GM18502 (cell line): Measurements from ENCODE around the gene ATXN7L3B.
"Not testable (repeated sequence)": the region's sequence is repeated elsewhere in the genome, so short reads cannot be mapped to it uniquely, and the experiment has no call there.

ENCODE experiments used
- ATAC-seq: cut with Tn5 transposase; IDR thresholded peaks from one replicate; pipeline ENCODE4 v1.9.1; 2021; ENCODE audit warnings: mild to moderate bottlenecking; ENCODE audit not compliant: unreplicated experiment, poor library complexity

The ATXN7L3B gene

GRCh38 chr12:74537707-74538385 lies at the start of gene ATXN7L3B:
TSS of gene ATXN7L3B (plus strand) at chr12:74537835. CDS start at chr12:74538113, 278 bp downstream.
- peak; percentile 96 for ATAC-seq

GRCh38 chr12:74488134-74488533 lies 49.5 kb upstream of the ATXN7L3B start:
- peak; percentile 55 for ATAC-seq

DNA sequence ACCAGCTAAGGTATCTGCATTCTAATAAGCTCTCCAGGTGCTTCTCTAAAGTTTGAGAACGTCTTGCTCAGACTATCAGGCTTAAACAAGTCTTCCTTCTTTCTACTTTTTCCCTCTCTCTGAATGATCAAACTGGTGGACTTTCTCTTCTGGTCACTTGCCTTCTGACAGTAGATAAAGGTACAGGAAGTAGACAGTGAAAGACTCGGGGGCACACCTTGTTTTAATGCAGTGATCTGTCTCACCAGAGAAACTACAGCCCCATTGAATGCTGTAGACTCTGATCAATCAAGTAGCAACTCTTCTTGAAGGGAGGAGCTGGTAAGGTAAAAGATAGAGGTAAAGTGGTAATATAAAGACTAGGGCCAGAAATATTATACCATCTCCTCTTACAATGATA lies 48.1 kb upstream of the ATXN7L3B start:
- ATAC-seq: no peak

DNA sequence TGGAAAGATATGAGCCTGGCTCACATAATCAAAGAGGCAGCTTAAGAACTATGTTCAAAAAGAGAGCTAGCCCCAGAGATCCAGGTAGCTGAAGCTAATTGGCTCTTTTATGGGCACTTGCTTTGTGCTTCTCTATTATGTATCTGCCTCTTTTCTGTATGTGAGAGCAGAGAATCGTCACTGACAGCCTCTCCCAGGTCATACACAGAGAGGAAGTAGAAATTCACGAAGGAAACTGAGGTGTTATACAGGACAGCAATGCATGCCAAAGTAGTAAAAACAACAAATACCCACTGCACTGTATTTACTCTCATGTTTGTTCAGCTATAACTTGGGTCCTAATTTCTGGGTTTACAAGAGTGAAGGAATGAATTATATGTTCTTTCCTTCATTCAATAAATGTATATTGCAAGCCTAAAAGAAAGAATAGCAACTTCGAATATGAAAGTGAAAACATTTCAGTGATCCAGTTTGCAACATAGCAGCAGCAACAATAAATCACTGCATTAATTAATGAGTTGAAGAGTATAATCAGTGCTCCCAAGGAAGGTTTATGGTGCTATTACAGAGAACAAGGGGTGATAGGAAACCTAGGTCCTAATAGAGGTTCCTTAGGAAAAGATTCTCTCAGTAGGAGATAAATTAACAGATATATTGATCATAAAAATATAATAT lies 47.1 kb upstream of the ATXN7L3B start:
- peak; percentile 87 for ATAC-seq

DNA sequence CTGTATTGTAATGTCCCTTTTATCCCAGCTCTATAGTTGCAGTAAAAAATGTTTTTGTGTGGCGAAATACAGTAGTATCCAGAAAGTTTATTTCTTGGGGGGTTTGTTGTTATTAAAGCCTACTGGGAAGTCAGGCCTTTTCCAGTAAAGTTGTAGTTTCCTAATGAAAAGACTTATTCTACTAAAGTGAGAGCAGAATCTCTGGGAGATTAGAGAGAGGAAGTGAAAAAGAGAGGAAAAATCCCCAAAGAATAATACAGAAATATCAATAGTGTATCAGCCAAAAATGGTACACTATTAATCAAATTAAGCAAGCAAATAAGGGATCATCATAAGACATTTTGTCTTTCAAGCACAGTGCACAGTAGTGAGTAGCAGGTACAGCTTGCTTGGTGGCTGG lies 46.3 kb upstream of the ATXN7L3B start:
- no peak for ATAC-seq

- ATAC-seq: no peak
Measured at GRCh38 chr12:74499192-74499591, 38.4 kb upstream of the ATXN7L3B start.

GRCh38 chr12:74508873-74509657 lies 28.6 kb upstream of the ATXN7L3B start:
- not testable (repeated sequence) for ATAC-seq

- ATAC-seq: no peak
Measured at GRCh38 chr12:74509886-74510285, 27.7 kb upstream of the ATXN7L3B start.

- ATAC-seq: no peak
Measured at GRCh38 chr12:74514098-74514872, 23.4 kb upstream of the ATXN7L3B start.

- no peak for ATAC-seq
Measured at GRCh38 chr12:74515849-74516248, 21.8 kb upstream of the ATXN7L3B start.

DNA sequence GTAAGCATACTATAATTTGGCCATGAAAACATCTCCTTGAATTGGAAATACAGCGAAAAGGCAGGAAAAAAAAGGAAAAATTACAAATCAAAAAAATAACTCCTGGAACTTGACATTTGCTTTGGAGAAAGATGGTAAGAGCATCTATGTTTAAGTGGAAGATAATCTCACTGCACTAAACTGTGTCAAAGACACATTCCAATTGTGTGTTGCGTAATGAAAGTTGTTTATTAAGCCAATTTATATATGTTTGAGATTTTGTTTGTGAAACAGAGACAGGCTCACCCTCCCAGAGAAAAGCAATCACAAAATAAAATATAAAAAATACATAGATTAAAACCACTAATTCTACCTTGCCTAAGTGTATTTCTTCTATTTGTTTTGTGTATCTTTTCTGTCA lies 11.1 kb upstream of the ATXN7L3B start:
- ATAC-seq: no peak

GRCh38 chr12:74527491-74527890 lies 10.1 kb upstream of the ATXN7L3B start:
- no peak for ATAC-seq

GRCh38 chr12:74530676-74531075 lies 7.0 kb upstream of the ATXN7L3B start:
- ATAC-seq: no peak

DNA sequence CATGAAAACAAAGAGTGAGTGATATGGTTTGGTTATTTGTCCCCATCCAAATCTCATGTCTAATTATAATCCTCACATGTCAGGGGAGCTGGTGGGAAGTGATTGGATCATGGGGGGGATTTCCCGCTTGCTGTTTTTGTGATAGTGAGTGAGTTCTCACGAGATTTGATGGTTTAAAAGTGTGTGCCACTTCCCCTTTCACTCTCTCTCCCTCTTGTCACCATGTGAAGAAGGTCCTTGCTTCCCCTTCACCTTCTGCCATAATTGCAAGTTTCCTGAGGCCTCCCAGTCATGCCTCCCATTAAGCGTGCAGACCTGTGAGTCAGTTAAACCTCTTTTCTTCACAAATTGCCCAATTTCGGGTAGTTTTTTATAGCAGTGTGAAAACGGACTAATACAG lies 2.1 kb upstream of the ATXN7L3B start:
- ATAC-seq: no peak

DNA sequence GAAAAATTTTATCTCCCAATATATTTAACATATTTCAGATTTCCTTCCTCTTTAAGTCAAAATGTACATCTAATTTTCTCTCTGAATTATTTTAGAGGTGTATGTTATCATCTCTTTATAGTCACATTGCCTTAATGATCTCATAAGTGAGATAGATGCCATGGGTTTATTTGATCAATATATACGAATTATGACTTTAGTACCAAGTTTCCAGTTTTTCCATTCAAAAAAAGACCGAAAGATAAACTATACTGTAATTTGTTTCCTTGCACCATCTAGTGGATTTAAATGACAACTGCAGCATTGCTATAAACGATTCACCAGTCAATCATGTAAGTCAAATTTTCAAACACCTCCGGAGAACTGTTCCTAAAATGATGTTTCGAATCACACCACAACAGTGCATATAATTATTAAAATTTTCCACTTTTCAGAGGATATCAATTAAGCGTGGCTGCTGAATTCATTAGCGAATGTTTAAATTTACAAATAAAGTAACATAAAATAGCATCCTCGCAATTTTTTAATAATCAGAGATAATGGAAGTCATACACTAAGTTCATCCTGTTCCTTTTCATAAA lies 419 bp upstream of the ATXN7L3B start:
- peak; percentile 69 for ATAC-seq

DNA sequence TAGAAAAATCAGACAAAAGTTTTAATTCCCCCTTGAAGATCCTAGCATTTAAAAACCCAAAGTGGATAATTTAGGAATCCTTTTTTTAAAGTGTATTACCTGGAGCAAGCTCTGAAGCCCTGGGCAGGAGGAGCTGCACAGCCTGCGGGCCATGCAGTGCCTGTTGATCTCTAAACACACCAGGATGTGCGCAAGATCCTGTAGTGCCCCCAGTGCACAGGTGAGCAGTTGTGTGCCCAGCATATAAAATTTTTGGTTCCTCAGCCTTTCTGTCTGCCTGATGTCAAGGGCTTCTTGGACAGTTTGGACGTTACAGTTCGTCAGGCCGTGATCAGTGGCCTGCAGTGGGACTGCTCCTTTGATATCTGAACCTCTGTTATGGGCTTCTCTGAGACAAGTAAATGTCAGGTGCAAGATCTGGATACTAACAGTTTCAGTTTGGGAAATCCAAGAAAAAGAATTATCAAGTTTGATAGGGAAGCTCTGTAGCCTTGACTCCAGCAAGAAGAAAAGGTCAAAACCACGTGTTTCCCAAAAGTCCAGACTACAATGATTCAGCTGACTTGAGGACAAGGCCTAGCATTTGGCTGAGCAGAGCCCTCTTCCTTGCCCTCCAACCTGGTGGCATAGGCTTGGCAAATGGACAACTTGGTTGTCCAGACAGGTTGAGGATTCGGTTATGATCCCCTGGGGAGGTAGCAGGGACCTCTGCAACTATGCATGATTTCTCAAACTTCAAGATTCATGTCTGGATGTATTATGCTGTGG lies 1.0 kb downstream of the ATXN7L3B start:
- peak; percentile 29 for ATAC-seq

DNA sequence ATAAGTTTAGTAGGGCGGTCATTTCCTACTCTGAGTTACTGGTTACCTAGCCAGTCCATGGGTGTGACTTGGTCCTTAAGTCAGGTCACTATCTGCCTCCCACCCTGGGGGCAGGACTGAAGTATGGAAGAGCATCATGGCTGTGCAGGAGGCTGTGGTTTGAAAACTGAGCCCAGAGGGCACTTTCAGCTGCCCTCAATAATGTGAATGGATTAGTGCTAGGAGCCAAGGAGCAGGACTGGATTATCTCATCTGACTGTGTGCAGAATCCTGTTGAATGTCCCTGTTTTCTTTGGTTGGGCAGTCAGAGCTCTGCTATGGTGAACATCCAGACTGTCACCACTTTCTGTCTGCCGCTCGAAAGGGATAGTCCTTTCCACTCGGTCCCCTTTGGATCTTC lies 1.6 kb downstream of the ATXN7L3B start:
- ATAC-seq: no peak

- ATAC-seq: no peak
Measured at GRCh38 chr12:74539765-74540526, 2.3 kb downstream of the ATXN7L3B start.

GRCh38 chr12:74541074-74541473 lies 3.4 kb downstream of the ATXN7L3B start:
- ATAC-seq: no peak
